ENCODE results near the gene IQSEC1. TPM values are rescaled to one million over a fixed set of nuclear protein-coding genes. Genes with fewer than 3 reads are reported as not detected.

IQSEC1 gene
- total RNA-seq, 2 donors from 2014 or later: 58.2 to 94.2 TPM

DNA sequence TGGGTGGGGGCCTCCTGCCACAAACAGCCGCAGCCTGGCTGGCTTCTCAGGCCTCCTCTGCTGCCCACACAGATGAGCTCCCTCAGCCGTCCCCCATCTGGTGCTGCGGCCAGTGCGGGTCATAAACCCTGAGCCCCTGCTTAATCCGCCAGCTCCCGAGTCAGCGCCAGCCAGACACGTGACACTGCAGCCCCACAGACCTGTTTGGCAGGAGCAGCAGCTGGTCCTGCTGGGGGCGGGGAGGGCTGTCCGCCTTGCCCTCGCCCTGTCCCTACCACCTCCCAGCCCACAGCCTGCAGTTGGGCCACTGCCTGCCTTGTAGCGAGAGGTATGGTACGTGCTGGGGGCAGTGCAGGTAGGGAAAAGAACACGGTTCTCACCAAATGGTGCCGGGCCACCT lies 86.2 kb downstream of the IQSEC1 start:
- intact Hi-C loops (cut with DNase I): no loop called here
- Histone ChIP-seq H3K27me3 (replicated peaks; ENCODE audit: insufficient read depth) (no peaks in the 10 kb centered on the region), H3K27ac (no peak overlapping the region), H3K4me3 (no peak overlapping the region), H3K9me3 (no peaks in the 10 kb centered on the region), H3K36me3 (no peaks in the 10 kb centered on the region), H3K4me1 (replicated peaks) (no peaks in the 10 kb centered on the region)
- no peak for TF ChIP-seq POLR2A (IDR thresholded peaks at IDR 0.05)
- peak; percentile 27 for TF ChIP-seq POLR2AphosphoS5 (IDR thresholded peaks at IDR 0.05)
- DNase-seq (ENCODE audit: low spot score): no peak
- 53% methylated on average over 15 of the region's 15 CpGs for WGBS

- H3K36me3 ChIP-seq: no peaks in the 10 kb centered on the region
- no peaks in the 10 kb centered on the region for H3K4me1 ChIP-seq (replicated peaks)
- no peak overlapping the region for H3K4me3 ChIP-seq
- no peak for DNase-seq (ENCODE audit: low spot score)
- intact Hi-C loops (cut with DNase I): no loop called here
- TF ChIP-seq POLR2A (IDR thresholded peaks at IDR 0.05) (no peak), CTCF (IDR thresholded peaks at IDR 0.05) (no peak), POLR2AphosphoS5 (IDR thresholded peaks at IDR 0.05) (no peak)
- no peaks in the 10 kb centered on the region for H3K9me3 ChIP-seq
- H3K27ac ChIP-seq: no peak overlapping the region
- WGBS: 81% methylated on average over 11 of the region's 11 CpGs
- no peaks in the 10 kb centered on the region for H3K27me3 ChIP-seq (replicated peaks; ENCODE audit: insufficient read depth)
These were observed 86.7 kb downstream of the IQSEC1 start for GRCh38 chr3:12986521-12986920.

- Histone ChIP-seq H3K4me3 (no peak overlapping the region), H3K4me1 (replicated peaks) (no peaks in the 10 kb centered on the region), H3K27ac (no peak overlapping the region), H3K36me3 (no peaks in the 10 kb centered on the region), H3K27me3 (replicated peaks; ENCODE audit: insufficient read depth) (no peaks in the 10 kb centered on the region), H3K9me3 (no peaks in the 10 kb centered on the region)
- intact Hi-C loops (cut with DNase I): no loop called here
- no peak for TF ChIP-seq POLR2A (IDR thresholded peaks at IDR 0.05)
- TF ChIP-seq CTCF (IDR thresholded peaks at IDR 0.05): no peak
- TF ChIP-seq POLR2AphosphoS5 (IDR thresholded peaks at IDR 0.05): no peak
- WGBS: 87% methylated on average over 8 of the region's 8 CpGs
- no peak for DNase-seq (ENCODE audit: low spot score)
These were observed 87.2 kb downstream of the IQSEC1 start for GRCh38 chr3:12986031-12986430.

DNA sequence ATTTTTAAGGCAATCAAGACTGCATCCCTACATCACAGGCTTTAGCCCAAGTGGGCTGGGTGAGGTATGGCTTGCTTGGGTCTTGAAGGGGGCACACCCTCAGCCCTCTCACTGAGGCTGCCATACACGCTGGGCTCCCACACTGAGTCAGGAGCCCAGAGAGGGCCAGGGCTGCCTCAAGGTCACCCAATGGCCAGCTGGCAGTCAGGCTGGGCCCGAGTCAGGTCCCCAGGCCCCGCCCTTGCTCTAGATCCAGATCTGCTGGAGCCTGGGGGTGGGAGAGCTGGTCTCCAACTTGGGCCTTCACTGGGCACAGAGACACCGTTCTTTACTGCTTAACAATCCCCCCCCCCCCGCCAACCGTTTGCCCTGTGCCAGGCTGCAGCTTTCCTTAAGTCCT lies 88.1 kb downstream of the IQSEC1 start:
- TF ChIP-seq POLR2A (IDR thresholded peaks at IDR 0.05) (no peak), POLR2AphosphoS5 (IDR thresholded peaks at IDR 0.05) (no peak), CTCF (IDR thresholded peaks at IDR 0.05) (no peak)
- intact Hi-C loops (cut with DNase I): no loop called here

GRCh38 chr3:12984023-12984823 lies 89.0 kb downstream of the IQSEC1 start:
- Histone ChIP-seq H3K36me3 (no peaks in the 10 kb centered on the region), H3K4me3 (no peak overlapping the region), H3K4me1 (replicated peaks) (no peaks in the 10 kb centered on the region), H3K27ac (no peak overlapping the region), H3K9me3 (no peaks in the 10 kb centered on the region), H3K27me3 (replicated peaks; ENCODE audit: insufficient read depth) (no peaks in the 10 kb centered on the region)
- intact Hi-C loops (cut with DNase I): loop anchor here (5.0 kb wide), 2 partner anchors 87 to 117 kb away; no protein-coding TSS in a partner anchor
- TF ChIP-seq CTCF (IDR thresholded peaks at IDR 0.05) (peak; percentile 43 to 84 (median 72)), POLR2AphosphoS5 (IDR thresholded peaks at IDR 0.05) (peak; percentile 60), POLR2A (IDR thresholded peaks at IDR 0.05) (no peak)
- 68% methylated on average over 7 of the region's 7 CpGs for WGBS
- peak; percentile 73 for DNase-seq (ENCODE audit: low spot score)

More for the DNA sequence above, 88.1 kb downstream of the IQSEC1 start:
- no peaks in the 10 kb centered on the region for H3K36me3 ChIP-seq
- H3K9me3 ChIP-seq: no peaks in the 10 kb centered on the region
- H3K27me3 ChIP-seq (replicated peaks; ENCODE audit: insufficient read depth): no peaks in the 10 kb centered on the region
- DNase-seq (ENCODE audit: low spot score): no peak
- H3K27ac ChIP-seq: no peak overlapping the region
- H3K4me3 ChIP-seq: no peak overlapping the region
- H3K4me1 ChIP-seq (replicated peaks): no peaks in the 10 kb centered on the region
- WGBS: 91% methylated on average over 6 of the region's 6 CpGs

All from prostate gland (tissue), 2 donors.